GM19372 (cell line): ENCODE data around the gene SEC61A1.
A peak's percentile ranks its signal among the peaks of the same experiment; 100 is the strongest.

Experiments
- ATAC-seq: cut with Tn5 transposase; IDR thresholded peaks from one replicate; pipeline ENCODE4 v1.9.1; 2021; ENCODE audit warnings: mild to moderate bottlenecking, low read depth, moderate library complexity; ENCODE audit not compliant: unreplicated experiment

Gene SEC61A1

DNA sequence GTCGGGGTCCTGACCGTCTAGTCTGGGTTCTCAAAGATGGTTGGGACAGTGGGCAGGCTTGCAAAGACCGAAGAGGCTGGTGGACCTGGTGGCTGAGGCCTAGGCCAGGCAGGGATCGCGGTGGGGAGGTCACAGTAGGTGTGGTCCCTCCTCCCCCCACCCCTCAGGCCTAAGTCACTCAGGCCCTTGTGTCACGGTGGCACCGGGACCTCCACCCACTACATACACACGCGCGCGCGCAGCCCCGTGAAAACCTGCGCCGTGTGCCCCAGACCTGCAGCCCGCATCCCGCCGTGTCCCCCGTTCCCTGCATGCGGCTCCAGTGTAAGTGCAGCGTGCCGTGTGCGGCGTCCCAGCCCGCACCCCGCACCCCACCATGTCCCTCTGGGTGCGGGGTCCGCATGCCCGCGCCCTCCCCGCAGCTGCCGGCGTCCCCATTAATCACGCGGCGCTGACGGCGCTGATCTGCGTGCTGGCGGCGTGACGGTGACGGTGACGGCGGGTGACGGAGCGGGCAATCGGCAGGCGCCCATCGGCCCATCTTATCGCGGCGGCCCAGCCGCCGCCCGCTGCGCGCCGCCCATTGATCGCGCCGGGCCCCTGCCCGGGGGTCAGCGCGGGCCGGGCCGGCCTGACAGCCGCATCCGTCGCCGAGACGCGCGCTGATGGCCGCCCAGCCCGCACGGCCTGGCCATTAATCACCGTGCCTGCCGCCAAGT, 24.4 kb downstream of the SEC61A1 start:
- ATAC-seq, result no peak

DNA sequence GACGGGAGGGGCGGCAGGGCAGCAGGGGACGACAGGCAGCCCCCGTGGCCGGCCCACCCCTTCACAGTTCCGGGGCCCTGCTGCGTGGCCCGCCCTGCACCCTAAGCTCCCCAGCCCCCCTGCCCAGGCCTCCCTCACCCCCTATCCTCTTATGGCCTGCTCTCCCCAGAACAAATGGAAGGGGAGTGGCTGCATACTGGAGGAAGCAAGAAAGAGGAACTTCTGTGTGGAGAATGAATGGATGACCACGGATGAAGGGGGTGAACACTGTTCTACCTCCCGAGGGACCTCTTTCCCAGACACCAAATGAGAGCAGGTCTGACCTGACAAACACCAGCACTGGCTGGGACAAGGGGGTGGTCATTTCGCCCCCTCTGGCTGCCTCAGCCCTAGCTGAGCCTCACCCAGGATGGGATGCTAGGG, 25.0 kb downstream of the SEC61A1 start:
- no peak for ATAC-seq

DNA sequence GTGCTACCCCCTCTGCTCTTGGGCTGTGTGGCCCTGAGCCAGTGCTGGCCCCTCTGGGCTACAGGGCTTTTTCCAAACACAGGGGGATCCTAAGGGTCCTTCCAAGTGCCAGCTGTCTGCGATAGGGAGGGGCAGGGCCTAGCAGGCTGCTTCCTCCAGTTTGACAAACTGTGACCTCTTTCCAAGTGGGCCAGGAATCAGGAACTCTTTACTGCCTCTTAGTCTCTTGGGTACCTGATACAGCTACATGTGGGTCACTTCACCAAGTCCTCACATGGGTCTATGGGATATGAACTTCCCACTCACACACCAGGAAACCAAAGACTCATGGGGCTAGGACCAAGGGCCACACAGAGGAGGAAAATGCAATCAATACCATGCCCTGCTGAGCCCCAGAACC, 25.4 kb downstream of the SEC61A1 start:
- no peak for ATAC-seq

DNA sequence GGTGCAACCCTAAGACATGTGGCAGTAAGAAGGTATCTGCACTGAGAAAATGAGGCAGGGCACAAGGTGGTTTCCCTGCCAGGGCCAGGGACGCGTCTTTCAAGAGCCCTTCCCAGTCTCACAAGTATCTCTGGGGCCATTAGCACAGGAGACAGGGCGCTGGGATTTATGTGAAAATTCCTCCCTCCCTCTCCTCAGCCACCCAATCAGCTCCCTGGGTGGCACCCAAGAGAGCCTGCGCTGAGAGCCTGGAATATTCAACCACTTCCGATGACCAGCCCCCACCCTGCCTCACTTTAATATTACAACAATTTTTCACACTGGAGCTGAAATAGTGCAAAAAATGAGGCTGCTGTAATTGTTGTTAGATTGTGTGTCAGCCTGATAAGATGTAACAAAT, 26.1 kb downstream of the SEC61A1 start:
- ATAC-seq, result no peak

DNA sequence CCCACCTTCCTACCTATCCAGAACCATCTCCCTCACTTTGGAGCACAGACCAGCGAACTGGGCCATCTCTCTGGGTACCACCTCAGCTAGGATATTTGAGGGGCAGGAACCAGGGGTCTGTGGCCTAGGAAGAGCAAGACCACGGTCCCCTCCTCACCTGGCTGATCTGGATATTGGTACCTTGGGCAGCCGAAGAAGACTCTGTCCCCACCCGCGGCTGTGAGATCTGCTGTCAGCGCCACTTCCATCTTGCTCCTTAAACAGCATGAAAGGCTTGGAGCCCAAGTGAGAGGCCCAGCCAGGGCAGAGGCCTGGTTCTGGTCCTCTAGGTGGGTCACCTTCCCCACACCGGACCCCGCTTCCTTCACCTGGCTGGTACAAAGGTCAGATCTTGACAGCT, 26.6 kb downstream of the SEC61A1 start:
- ATAC-seq, result no peak

DNA sequence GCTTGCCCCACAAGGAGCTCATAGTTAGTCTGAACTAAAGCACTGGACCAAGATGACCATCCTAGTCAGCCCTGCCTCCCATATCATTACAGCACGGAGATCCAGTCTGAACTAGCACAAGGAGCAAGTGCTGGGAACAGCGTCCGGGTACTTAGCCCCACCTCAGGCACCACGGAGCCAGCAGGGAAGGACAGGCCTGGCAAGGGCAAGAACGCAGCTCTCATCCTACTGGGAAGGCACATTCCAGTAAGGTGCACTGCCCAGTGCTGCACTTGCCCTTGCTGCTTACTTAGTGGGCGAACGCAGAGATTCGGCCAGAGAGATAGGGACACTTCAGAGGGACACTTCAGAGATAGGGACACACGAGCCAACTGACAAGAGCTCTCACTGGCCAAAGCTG, 27.6 kb downstream of the SEC61A1 start:
- ATAC-seq, result no peak

DNA sequence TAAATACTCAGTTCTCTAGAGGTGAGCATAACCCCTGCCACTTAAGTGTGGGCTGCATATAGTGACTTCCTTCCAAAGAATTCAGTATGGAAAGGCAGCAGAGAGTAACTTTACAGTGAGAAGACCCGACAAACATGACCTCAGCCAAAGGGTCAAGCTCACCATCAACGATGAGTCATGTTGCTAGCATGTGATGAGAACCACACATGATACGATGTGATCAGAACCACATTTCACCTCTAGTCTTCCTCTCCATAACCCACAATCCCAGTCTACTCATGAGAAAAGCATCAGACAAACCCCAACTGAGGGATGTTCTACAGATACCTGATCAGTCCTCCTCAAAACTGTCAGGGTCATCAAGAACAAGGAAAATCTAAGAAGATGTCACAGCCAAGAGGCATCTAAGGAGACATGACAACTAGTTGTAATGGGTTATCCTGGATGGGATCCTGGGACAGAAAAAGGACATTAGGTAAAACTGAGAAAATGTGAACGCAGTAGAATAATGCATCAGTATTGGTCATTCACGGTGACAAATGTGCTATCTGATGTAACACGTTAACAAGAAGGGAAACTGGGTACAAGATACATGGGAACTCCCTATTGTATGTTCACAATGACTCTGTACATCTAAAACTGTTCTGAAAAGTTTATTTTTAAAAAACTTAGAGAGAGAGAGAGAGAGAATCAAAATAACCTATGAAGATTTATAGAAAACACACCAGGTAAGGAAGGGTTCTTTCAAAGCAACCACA, 28.3 kb downstream of the SEC61A1 start:
- ATAC-seq, result no peak

DNA sequence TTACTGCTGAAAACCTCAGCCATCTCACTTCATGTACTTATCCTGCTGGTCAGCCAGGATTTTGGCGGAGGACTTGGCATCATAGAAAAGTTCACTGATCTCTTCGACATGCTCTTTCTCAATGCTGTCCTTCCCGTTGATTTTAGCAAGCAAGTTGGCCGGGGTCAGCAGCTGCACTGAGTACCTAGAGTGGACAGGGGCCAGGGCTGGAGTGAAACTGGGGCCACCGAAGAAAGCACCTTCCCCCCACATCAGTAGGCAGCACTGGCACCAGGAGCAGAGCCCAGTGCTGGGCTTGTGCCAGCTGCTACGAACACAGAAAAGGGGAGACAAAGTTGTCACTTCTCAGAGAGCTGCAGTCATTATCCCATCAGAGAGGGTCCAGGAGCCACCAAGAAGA, 29.0 kb downstream of the SEC61A1 start:
- no peak for ATAC-seq

DNA sequence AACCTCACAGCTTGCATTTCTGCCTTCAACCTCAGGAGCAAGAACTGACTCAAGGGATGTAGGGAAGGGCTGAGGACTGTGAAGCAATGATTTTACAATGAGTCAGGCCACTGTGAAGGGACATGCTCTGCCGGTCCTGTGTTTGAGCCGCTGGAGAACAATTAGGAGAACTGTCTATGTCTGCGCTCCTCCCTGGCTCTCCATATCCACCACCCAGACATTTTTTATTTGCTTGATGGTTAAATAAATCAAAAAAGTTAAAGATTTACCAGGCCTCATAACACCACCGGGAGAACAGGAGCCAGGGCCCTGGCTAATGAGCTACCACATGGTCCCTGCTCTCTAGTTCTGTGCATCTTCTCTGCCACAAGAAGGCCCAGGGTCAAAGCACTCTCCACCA, 29.6 kb downstream of the SEC61A1 start:
- ATAC-seq, result no peak

DNA sequence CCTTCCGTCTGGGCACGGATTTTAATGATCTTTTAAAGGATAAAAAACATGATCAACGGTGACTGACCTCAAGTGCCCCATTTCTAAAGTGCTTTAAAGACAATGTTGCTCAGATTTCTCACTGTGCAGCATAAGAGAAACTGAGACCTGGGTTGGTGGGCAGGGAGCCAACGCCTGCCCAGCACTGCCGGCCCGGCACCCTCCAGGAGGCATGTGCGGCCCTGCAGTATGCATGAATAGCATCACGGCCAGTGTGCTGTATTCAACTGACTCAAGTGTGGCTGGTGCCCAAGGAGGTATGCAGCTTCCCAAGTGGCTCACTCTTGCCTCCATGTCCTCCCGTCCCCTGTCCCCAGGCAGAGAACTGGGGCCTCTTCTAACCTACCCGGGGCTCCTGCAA, 30.3 kb downstream of the SEC61A1 start:
- ATAC-seq, result no peak

DNA sequence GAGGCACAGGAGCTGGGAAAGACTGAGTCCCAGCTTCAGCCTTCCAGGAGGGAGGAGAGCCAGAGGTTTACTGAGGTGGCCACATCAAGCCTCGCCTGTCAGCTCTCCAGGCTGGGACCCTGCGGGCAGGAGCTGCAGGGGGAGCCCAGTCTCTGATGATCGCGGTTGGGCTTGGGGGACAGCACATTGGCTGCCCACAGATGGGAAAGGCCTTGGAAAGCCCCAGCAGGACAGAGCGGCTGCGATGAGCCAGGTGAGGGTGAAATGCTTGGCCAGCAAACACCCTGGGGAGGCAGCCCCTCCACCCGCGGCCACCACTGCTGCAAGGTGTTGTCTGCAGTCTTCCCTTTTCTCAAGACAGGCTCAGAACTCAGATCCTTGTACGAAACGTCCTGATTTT, 31.2 kb downstream of the SEC61A1 start:
- no peak for ATAC-seq

DNA sequence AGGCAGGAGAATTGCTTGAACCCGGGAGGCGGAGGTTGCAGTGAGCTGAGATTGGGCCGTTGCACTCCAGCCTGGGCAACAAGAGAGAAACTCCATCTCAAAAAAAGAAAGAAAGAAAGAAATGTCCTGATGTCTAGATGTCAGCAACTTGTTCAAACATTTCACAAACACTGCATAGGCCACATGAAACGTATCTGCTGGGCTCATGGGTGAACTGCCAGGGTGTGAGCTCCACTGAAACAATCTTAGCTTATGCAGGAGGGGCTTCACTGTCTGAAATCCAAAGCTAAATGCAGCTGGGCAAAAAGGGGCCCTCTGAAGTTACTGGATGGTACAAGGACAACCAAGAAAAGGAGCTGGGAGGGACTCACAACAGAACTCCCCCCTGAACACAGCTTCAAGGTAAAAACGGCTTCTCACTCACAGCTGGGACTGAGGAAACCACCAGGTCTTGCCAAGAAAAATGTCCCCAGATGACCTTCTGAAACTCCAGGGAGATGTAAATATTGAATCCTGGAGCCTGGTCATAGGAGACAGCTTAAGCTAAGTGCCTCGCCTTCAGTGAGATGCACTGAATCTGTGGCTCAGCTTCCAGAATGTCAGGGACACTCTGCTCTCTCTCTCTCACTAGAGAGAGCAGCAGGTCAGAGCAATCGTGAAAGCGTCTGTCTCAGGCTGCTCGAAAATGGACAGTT, 31.9 kb downstream of the SEC61A1 start:
- no peak for ATAC-seq

DNA sequence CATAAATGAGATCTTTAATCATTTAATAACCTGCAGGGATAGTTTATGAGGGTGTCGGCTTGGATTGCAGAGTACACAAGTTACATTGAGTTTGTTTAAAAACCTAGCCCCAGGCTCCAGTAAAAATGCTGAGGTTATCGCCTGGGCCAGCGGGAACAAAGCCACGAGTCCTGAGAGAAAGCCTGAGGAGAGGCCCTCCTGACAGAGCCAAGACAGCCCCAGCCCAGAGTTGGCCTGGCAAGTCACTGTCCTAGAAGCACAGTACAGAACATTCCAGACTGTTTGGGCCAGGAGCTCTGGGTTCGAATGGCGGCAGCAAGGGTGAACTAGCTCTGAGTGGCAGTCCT, 32.4 kb downstream of the SEC61A1 start:
- no peak for ATAC-seq

DNA sequence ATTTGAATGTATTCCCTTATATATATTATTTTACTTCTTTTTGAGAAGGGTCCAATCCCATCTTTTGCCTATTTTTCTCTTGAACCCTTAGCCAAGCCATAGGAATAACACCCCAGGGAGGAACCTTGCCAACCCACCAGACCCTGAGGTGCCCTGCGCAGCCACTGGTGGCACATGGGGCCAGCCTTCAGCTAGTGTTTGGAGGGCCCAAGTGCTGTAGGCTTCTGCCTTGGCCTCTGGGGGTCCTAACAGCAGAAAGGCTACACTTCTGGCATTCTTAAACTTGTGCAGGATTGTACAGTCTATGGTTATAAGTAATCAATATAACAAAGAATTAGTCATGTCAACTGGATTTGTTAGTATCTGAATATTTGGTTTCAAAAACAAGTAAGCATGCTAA, 36.9 kb downstream of the SEC61A1 start:
- ATAC-seq, result no peak

DNA sequence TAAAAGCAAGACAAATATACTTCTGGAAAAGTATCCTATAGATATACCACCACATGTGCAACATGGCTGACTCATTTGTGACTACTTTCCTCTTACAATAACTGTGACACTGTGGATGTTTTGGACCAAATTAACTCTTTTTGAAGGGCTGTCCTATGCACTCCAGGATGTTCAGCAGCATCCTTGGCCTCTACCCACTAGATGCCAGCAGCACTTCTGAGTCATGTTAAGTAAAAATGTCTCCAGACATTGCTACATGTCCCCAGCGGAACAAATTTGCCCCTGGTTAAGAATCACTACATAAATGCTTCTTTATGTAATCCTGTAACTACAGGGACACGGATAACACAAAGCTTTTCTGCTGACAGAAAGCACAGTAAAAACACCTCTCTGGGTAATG, 39.3 kb downstream of the SEC61A1 start:
- no peak for ATAC-seq

DNA sequence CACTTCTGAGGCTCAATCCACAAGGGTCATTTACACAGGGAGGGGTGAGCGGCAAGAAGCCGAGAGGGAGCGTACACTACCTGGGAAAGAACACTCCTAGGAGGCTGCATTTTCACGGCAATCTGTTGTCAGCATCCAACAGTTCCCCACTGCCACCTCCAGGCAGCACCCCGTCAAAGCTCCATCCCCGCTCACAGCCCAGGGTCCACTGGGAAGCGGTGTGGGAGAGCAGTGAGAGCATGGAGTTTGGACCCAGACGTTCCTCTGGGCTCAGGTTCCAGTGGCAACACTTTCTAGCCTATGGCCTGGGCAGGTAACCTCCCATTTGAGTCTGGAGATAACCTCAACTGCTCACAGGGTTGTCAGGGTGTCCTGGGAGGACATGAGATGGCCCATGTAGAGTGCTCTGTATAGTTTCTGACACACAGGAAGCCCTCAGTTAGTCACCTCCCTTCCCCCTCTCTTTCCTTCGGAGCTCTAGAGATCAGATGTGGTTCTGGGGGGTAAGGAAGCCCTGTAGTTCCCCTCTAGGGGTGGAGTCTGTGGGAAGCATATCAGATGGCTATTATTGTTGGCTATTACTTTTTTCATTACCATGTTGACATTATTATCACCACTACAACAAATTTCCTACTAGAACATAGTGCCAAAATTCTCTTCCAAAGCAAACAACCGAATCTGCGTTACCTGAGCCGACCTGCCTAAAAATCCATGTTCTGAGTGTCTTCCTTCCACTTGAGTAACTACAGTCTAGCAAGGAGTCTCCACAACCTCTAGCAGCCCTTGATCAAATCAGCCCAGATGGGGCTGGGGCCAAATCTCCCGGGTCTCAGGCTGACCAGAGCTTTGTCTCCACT, 42.3 kb downstream of the SEC61A1 start:
- ATAC-seq, result no peak

DNA sequence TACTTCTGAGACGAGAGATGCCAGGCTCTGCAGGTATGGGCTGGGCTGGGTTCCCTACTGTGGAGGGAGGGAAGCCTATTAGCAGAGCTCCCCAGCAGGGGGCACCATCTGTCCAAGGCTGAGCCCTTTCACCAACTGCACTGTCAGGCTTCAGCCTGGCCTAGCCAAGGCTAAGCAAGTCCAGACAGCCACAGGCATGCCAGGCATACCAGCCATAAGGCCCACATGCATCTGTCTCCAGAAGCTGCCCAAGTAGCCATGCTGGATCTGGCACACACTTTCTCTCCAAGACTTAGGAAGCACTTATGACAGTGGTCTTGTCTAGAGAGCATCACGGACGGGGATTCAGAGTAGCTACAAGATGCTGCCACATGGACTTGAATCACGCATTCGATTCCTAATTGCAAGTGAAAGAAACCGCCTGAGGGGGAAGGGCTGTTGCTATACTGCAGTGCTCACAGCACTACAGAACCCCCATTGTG, 43.0 kb downstream of the SEC61A1 start:
- ATAC-seq, result peak; percentile 91

DNA sequence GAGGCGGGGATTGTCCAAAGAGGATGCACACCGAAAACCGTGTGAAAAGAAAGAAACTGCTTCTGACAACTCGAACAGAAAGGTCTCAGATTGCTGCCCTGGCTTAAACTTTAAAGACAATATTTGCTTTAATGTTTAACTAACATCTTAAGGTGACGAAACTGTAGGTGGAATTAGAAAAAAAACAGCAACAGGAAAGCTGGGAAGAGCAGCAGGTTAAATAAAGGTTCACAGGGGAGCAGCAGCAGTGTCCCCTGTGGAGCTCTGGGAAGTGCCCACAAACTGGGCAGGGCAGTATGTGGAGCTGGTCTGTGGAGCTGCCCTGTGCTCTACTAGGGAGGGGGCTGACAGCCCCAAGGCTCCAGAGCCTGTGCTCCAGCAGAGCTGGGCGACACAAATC, 46.0 kb downstream of the SEC61A1 start:
- no peak for ATAC-seq

DNA sequence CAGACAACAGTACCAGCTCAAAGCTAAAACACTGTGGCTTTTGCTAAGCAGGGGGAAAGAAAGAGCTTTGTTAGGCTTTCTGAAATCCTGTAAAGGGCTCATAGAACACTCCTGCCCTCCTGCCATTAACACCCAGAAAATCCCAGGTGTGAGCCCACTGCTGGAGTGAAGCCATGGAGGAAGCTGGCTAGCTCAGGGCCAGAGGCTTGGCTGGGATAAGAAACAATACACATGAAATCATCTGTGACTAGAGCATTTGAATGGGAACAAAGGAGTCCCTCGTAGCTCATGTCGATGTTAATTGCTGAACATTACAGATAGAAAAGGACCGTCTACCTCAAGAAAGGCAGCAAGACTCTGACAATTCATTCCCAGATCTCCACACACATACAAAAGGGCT, 47.9 kb downstream of the SEC61A1 start:
- ATAC-seq, result no peak

DNA sequence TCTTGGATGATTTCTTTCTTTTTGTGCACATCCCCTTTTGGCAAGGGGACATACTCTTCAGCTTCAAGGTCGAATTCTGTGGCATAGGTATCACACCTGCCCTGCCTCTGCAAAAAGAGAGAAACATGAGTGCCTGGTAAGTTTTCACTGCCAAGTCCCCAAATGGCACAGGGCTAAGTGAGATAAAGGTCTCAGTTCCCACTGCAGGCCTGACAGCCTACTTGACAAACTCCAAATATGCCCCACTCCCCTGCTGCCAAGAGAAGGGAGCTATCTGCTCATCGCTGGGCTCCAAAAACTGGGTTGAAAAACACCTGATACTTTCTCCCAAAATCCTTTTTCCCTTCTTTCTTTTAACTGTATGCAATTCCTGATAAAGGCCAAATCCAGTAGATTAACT, 48.4 kb downstream of the SEC61A1 start:
- ATAC-seq, result no peak
